Measurements from ENCODE around the gene OLIG2. TPM values are rescaled to one million over a fixed set of nuclear protein-coding genes. Genes with fewer than 3 reads are reported as not detected.

Gene OLIG2
- total and polyA plus RNA-seq, 5 experiments from 2014 or later: not detected

- Mint-ChIP-seq H3K4me1 (peaks cover 6 to 16% (median 11%) of the 10 kb centered on the region in 4 donors), H3K4me3 (no peak overlapping the region), H3K27ac (no peak overlapping the region), H3K27me3 (peaks cover 14 to 33% (median 23%) of the 10 kb centered on the region in 5 donors), H3K9me3 (peaks cover 0 to 5% (median 0%) of the 10 kb centered on the region in 9 donors), H3K36me3 (peaks cover 0 to 2% (median 1%) of the 10 kb centered on the region in 3 donors)
- DNase-seq (no peak), ATAC-seq (no peak)
- POLR2A ChIA-PET: no interaction called here
Observed at GRCh38 chr21:33039536-33039935, 13.8 kb downstream of the OLIG2 start.

- POLR2A ChIA-PET: no interaction called here
- H3K27me3 Mint-ChIP-seq: peaks cover 16 to 40% (median 23%) of the 10 kb centered on the region in 5 donors
Observed at GRCh38 chr21:33040215-33040614, 14.5 kb downstream of the OLIG2 start.

DNA sequence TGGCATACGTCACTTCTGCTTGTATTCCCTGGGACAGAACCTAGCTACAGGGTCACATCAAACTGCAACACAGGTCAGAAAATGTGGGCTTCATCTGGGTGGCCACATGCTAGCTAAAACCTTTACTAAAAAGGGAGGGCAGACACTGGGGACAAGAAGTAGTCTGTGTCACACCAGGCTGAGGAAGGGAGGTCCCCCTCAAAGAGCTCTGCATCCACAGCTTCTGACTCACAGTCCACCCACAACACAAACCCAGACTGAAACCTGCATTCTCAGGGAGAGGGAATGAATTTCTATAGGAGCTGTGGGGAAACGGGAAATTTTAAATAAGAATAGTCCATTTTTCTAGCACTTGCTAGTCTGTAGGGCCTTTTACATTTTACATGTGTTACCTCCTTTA is 16.2 kb downstream of the OLIG2 start:
- POLR2A ChIA-PET: no interaction called here
- Mint-ChIP-seq H3K27me3 (peaks cover 16 to 57% (median 34%) of the 10 kb centered on the region in 5 donors), H3K27ac (no peak overlapping the region), H3K9me3 (peaks cover 0 to 5% (median 0%) of the 10 kb centered on the region in 9 donors), H3K4me1 (peaks cover 0 to 5% (median 2%) of the 10 kb centered on the region in 4 donors), H3K4me3 (no peak overlapping the region), H3K36me3 (peaks cover 0 to 3% (median 2%) of the 10 kb centered on the region in 3 donors)
- DNase-seq: no peak
- ATAC-seq: no peak

More at GRCh38 chr21:33040215-33040614, 14.5 kb downstream of the OLIG2 start:
- H3K4me3 Mint-ChIP-seq: no peak overlapping the region
- no peak for ATAC-seq
- peak overlapping the region in 1 of 10 donors; percentile 80 for H3K27ac Mint-ChIP-seq
- H3K9me3 Mint-ChIP-seq: peaks cover 0 to 5% (median 0%) of the 10 kb centered on the region in 9 donors
- peaks cover 6 to 16% (median 11%) of the 10 kb centered on the region in 4 donors for H3K4me1 Mint-ChIP-seq
- DNase-seq: no peak
- H3K36me3 Mint-ChIP-seq: peaks cover 0 to 3% (median 2%) of the 10 kb centered on the region in 3 donors

GRCh38 chr21:33042812-33043211 is 17.1 kb downstream of the OLIG2 start:
- H3K27me3 Mint-ChIP-seq: peaks cover 20 to 65% (median 42%) of the 10 kb centered on the region in 5 donors
- no peaks in the 10 kb centered on the region for H3K4me1 Mint-ChIP-seq
- no peak overlapping the region for H3K4me3 Mint-ChIP-seq
- POLR2A ChIA-PET: no interaction called here
- no peak for DNase-seq
- peaks cover 0 to 5% (median 0%) of the 10 kb centered on the region in 9 donors for H3K9me3 Mint-ChIP-seq
- no peak for ATAC-seq
- H3K27ac Mint-ChIP-seq: no peak overlapping the region
- peaks cover 0 to 3% (median 2%) of the 10 kb centered on the region in 3 donors for H3K36me3 Mint-ChIP-seq

- Mint-ChIP-seq H3K4me3 (no peak overlapping the region), H3K9me3 (no peaks in the 10 kb centered on the region)
Observed at GRCh38 chr21:33046455-33046854, 20.7 kb downstream of the OLIG2 start.

DNA sequence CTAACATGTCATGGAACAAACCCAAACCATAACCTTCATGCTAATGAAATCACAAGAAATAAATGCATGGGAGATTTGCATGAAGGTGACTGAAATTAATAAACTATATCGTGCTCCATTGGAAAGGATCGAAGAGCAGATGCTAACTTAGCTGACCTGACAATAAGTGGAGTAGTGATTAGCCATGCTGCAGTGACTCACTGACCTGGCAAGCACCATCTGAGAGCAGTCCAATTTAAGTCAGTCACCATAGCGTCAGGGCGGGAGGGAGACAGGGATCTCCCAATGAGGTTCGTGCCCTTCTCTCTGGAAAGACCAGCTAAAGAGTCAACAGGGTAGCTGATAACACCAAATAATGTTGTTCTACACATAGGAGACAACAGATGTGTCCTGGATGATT is 21.5 kb downstream of the OLIG2 start:
- H3K27ac Mint-ChIP-seq: no peak overlapping the region
- peaks cover 12 to 52% (median 39%) of the 10 kb centered on the region in 5 donors for H3K27me3 Mint-ChIP-seq
- POLR2A ChIA-PET: no interaction called here

More at GRCh38 chr21:33046455-33046854, 20.7 kb downstream of the OLIG2 start:
- H3K27ac Mint-ChIP-seq: no peak overlapping the region
- peaks cover 0 to 3% (median 0%) of the 10 kb centered on the region in 3 donors for H3K36me3 Mint-ChIP-seq
- POLR2A ChIA-PET: no interaction called here
- DNase-seq: no peak
- peaks cover 14 to 60% (median 41%) of the 10 kb centered on the region in 5 donors for H3K27me3 Mint-ChIP-seq
- ATAC-seq: no peak
- H3K4me1 Mint-ChIP-seq: no peaks in the 10 kb centered on the region

DNA sequence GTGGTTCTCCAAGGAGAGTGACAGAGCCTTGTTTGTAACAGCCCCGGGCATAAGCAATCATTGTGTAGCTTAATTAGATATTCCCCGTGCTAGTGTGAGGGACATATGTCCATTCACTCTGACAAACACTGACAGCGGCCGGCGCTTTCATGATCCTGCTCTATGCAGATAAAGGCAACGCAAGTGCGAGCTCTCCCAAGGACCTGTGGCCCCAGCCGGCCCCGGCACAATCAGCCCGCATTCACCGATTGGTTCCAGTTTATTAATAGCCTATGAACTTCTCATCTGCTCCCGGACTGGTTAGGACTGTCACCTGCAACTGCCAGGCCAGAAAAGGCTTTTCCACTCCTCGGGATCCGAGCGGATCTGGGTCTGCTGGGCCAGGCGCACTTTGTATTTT is 26.2 kb downstream of the OLIG2 start:
- Mint-ChIP-seq H3K36me3 (no peaks in the 10 kb centered on the region), H3K4me1 (no peaks in the 10 kb centered on the region), H3K27ac (no peak overlapping the region), H3K4me3 (no peak overlapping the region), H3K9me3 (no peaks in the 10 kb centered on the region), H3K27me3 (peaks cover 3 to 21% (median 16%) of the 10 kb centered on the region in 5 donors)
- no peak for DNase-seq
- POLR2A ChIA-PET: no interaction called here
- ATAC-seq: no peak

More for the DNA sequence above, 21.5 kb downstream of the OLIG2 start:
- no peak overlapping the region for H3K4me3 Mint-ChIP-seq
- H3K36me3 Mint-ChIP-seq: peaks cover 0 to 3% (median 0%) of the 10 kb centered on the region in 3 donors
- no peaks in the 10 kb centered on the region for H3K4me1 Mint-ChIP-seq
- DNase-seq (no peak), ATAC-seq (no peak)
- H3K9me3 Mint-ChIP-seq: no peaks in the 10 kb centered on the region

DNA sequence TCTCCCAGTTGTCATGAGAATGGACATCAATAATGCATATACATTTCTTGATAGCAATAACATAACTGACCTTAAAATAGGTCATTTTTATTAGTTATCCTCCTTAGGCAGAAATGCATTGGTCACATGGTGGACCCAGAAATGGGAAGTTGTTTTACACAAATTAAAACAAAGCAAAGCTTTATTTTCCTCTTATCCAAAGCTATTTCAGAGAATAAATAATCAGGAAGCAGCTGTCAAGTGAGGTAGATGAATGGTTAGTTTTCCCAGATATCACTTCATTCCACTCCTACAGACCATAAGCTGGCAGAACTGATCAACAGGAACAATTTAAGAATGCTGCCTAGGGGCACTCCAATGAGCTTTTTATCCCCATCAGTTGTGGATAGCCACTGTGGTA is 28.2 kb downstream of the OLIG2 start:
- Mint-ChIP-seq H3K4me3 (no peak overlapping the region), H3K27ac (no peak overlapping the region), H3K36me3 (no peaks in the 10 kb centered on the region), H3K27me3 (peaks cover 0 to 8% (median 0%) of the 10 kb centered on the region in 5 donors), H3K4me1 (peaks cover 0 to 9% (median 3%) of the 10 kb centered on the region in 4 donors), H3K9me3 (peaks cover 0 to 2% (median 0%) of the 10 kb centered on the region in 9 donors)
- POLR2A ChIA-PET: interaction anchor here (0.7 kb wide), 1 partner anchor 21 kb away, joined by 3 read pairs; no protein-coding TSS in a partner anchor
- ATAC-seq (no peak), DNase-seq (no peak)

DNA sequence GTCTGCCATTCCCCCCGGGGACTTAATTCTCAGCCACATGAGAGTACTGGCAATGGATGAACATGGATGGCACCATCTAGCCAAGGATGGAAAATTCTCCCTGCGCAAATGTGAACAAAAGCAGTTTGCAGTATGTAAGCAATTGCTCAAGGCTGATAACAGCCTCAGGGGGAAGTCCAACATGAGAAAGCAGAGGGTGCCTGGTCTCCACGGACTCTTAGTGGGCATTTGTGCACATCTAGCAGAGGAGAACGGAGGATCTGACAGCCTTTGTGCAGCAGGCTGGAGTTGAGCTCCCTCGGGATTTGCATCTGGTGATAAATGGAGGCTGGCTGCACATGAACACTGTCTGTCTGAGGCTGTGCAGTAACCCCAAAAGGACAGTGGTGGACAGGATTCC is 30.3 kb downstream of the OLIG2 start:
- DNase-seq (no peak), ATAC-seq (no peak)
- H3K4me1 Mint-ChIP-seq: peaks cover 3 to 21% (median 15%) of the 10 kb centered on the region in 4 donors
- POLR2A ChIA-PET: no interaction called here
- no peaks in the 10 kb centered on the region for H3K36me3 Mint-ChIP-seq
- H3K9me3 Mint-ChIP-seq: peaks cover 0 to 2% (median 0%) of the 10 kb centered on the region in 9 donors
- H3K27me3 Mint-ChIP-seq: peaks cover 0 to 13% (median 0%) of the 10 kb centered on the region in 5 donors
- H3K4me3 Mint-ChIP-seq: no peak overlapping the region
- no peak overlapping the region for H3K27ac Mint-ChIP-seq

DNA sequence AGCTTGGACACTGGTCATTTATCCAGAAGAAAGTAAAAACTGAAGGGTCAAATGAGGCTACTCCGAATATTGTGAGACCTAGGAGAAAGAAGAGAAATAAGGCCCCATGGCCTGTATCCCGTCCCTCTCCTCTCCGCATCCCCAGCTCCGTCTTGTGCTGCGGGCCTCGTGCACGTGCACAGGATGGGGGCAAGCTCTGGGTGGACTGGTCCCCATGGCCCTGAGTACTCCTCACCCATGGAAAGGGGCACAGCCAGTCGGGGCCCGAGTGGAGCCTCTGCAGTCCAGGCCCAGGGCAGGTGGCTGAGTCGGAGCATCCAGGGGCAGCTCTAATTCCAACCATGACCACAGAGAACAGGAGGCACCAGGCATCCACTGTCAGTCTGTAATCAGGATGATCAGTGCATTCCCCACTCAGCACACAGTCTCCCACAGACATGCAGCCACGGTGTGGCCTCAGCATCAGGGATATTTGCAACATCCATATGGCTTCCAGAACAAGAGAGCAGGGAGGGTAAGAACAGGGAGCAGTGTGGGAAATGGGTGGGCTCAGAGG is 31.7 kb downstream of the OLIG2 start:
- ATAC-seq (no peak), DNase-seq (no peak)
- Mint-ChIP-seq H3K4me1 (peaks cover 3 to 21% (median 15%) of the 10 kb centered on the region in 4 donors), H3K9me3 (peaks cover 0 to 2% (median 0%) of the 10 kb centered on the region in 9 donors), H3K27me3 (peaks cover 0 to 15% (median 8%) of the 10 kb centered on the region in 5 donors), H3K27ac (peak overlapping the region in 1 of 10 donors; percentile 89), H3K4me3 (no peak overlapping the region), H3K36me3 (no peaks in the 10 kb centered on the region)
- POLR2A ChIA-PET: no interaction called here

DNA sequence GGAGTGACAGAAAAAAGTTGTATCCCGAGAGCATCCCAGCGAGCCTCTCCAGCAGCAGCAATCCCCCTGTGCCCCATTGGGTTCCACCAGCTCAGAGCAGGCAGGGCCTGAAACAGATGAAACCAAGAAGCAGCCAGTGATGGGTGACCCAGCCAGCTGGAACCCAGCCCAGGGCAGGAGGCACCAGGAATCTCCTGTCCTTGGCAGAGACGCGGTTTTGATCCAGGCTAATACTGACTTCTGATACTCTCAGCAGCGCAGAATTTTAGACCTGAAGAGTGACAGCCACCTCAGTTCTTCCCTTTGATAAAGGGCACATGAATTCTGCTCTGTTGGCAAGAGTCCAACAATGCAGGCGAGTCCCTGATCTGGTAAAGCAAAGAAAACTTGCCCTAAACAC is 32.8 kb downstream of the OLIG2 start:
- Mint-ChIP-seq H3K36me3 (no peaks in the 10 kb centered on the region), H3K27me3 (peaks cover 3 to 25% (median 15%) of the 10 kb centered on the region in 5 donors), H3K27ac (no peak overlapping the region), H3K4me1 (peaks cover 3 to 21% (median 15%) of the 10 kb centered on the region in 4 donors), H3K4me3 (no peak overlapping the region), H3K9me3 (peaks cover 0 to 2% (median 0%) of the 10 kb centered on the region in 9 donors)
- DNase-seq: no peak
- POLR2A ChIA-PET: no interaction called here
- no peak for ATAC-seq

GRCh38 chr21:33058957-33059356 is 33.2 kb downstream of the OLIG2 start:
- Mint-ChIP-seq H3K4me3 (no peak overlapping the region), H3K27ac (no peak overlapping the region), H3K4me1 (peaks cover 3 to 21% (median 15%) of the 10 kb centered on the region in 4 donors), H3K27me3 (peaks cover 3 to 29% (median 16%) of the 10 kb centered on the region in 5 donors), H3K9me3 (peaks cover 0 to 2% (median 0%) of the 10 kb centered on the region in 9 donors), H3K36me3 (no peaks in the 10 kb centered on the region)
- no peak for DNase-seq
- POLR2A ChIA-PET: no interaction called here
- ATAC-seq: no peak

- peak in 1 of 2 donors; percentile 49 for ATAC-seq
- H3K27ac Mint-ChIP-seq: no peak overlapping the region
Observed at GRCh38 chr21:33059380-33059841, 33.7 kb downstream of the OLIG2 start.

More at GRCh38 chr21:33059380-33059841, 33.7 kb downstream of the OLIG2 start:
- Mint-ChIP-seq H3K36me3 (no peaks in the 10 kb centered on the region), H3K4me1 (peaks cover 3 to 21% (median 15%) of the 10 kb centered on the region in 4 donors), H3K9me3 (peaks cover 0 to 2% (median 0%) of the 10 kb centered on the region in 9 donors), H3K4me3 (no peak overlapping the region), H3K27me3 (peaks cover 3 to 32% (median 17%) of the 10 kb centered on the region in 5 donors)
- no peak for DNase-seq
- POLR2A ChIA-PET: no interaction called here
